Right cardiac atrium (tissue), 5 donors: ENCODE data around the gene AKAP13. TPM values are rescaled to one million over a fixed set of nuclear protein-coding genes. Genes with fewer than 3 reads are reported as not detected.
"Not testable (repeated sequence)": the region's sequence is repeated elsewhere in the genome, so short reads cannot be mapped to it uniquely, and the experiment has no call there.

Experiments used
- ATAC-seq, 2 donors: fragments of 200-7000 bp; cut with Tn5 transposase; one replicate each; pipeline versions ENCODE4 v1.8.0 to v1.9.1; 2020; ENCODE audit warnings: moderate library complexity in 2 of 2, mild to moderate bottlenecking in 1 of 2
- DNase-seq, 3 donors: peaks; one replicate each; pipeline ENCODE4 v3.0.0-alpha.2; 2020
- H3K27ac ChIP-seq: one replicate; pipeline ENCODE4 v1.5.1; 2013; ENCODE audit warnings: mild to moderate bottlenecking, low read length, control low read depth, moderate library complexity
- H3K27me3 ChIP-seq: one replicate; pipeline ENCODE4 v1.6.1; 2013; ENCODE audit not compliant: control insufficient read depth, insufficient read depth
- H3K4me1 ChIP-seq: one replicate; pipeline ENCODE4 v1.6.1; 2013; ENCODE audit warnings: low read length; ENCODE audit not compliant: control insufficient read depth, insufficient read depth
- H3K4me3 ChIP-seq: one replicate; pipeline ENCODE4 v1.5.1; 2013; ENCODE audit warnings: low read length, control low read depth
- H3K9me3 ChIP-seq: one replicate; pipeline ENCODE4 v1.6.1; 2013; ENCODE audit warnings: low read length; ENCODE audit not compliant: control insufficient read depth
- WGBS: extraction: QIAGEN DNeasy Blood & Tissue Kit; methylation state at CpG from one replicate; pipeline ENCODE4 v1.1.7; 2013; 5-methylcytosine and 5-hydroxymethylcytosine counted together
- intact Hi-C, 4 donors: fragments of 100-400 bp; cut with DNase I; formaldehyde crosslinking; loops; one replicate each; pipeline versions ENCODE4 v1.11.0 to v1.14.0; 2022 to 2023
- polyA plus RNA-seq: library from polyadenylated mRNA; stranded (reverse); fragments of 200-250 nt; gene quantifications from one replicate; pipeline ENCODE4 v1.2.3, GENCODE V29; 2013
- total RNA-seq, 4 donors: library from RNA; stranded (reverse); fragmentation: NEBNext Ultra II Directional; extraction: Animal tissue kit (Norgen Biotek cat#: 25700); gene quantifications; one replicate each; pipeline ENCODE4 v1.2.1, GENCODE V29; 2021
- donor health status: healthy with polysubstance abuse.
- donor health status: DM: no; HTN: yes; CAD: no.
- donor health status: DM: no; HTN: no; CAD: no.
- donor health status: DM: no; HTN: yes; CAD: no; lungs with severe emphysema.
- donor health status: DM: yes; HTN: yes; CAD: no.

The AKAP13 gene
- total and polyA plus RNA-seq, 5 donors = 104 to 348 (median 250) TPM

GRCh38 chr15:85657132-85657531 is 276.7 kb downstream of the AKAP13 start:
- Histone ChIP-seq H3K9me3 (no peaks in the 10 kb centered on the region), H3K4me1 (peaks cover 9% of the 10 kb centered on the region), H3K27me3 (no peaks in the 10 kb centered on the region), H3K4me3 (no peak overlapping the region), H3K27ac (no peak overlapping the region)
- no peak for ATAC-seq
- WGBS = 40% methylated on average over 1 of the region's 1 CpG
- intact Hi-C loops = no loop called here
- no peak for DNase-seq

- no peak overlapping the region for H3K27ac ChIP-seq
- ATAC-seq (no peak), DNase-seq (no peak)
- 84% methylated on average over 3 of the region's 3 CpGs for WGBS
- intact Hi-C loops = no loop called here
- no peak overlapping the region for H3K4me3 ChIP-seq
- peaks cover 5% of the 10 kb centered on the region for H3K4me1 ChIP-seq
- no peaks in the 10 kb centered on the region for H3K9me3 ChIP-seq
- H3K27me3 ChIP-seq = no peaks in the 10 kb centered on the region
These were observed 278.4 kb downstream of the AKAP13 start for GRCh38 chr15:85658816-85659215.

GRCh38 chr15:85661859-85662258 is 281.5 kb downstream of the AKAP13 start:
- Histone ChIP-seq H3K4me3 (no peak overlapping the region), H3K9me3 (no peaks in the 10 kb centered on the region), H3K27me3 (no peaks in the 10 kb centered on the region), H3K4me1 (peaks cover 1% of the 10 kb centered on the region), H3K27ac (no peak overlapping the region)
- DNase-seq (no peak), ATAC-seq (peak in 1 of 2 donors; percentile 31)
- WGBS = 89% methylated on average over 3 of the region's 3 CpGs
- intact Hi-C loops = no loop called here

- ATAC-seq, H3K4me3 ChIP-seq, H3K4me1 ChIP-seq, DNase-seq, H3K27ac ChIP-seq, intact Hi-C loops, H3K27me3 ChIP-seq, H3K9me3 ChIP-seq: not testable (repeated sequence)
- 89% methylated on average over 6 of the region's 6 CpGs for WGBS
These were observed 285.3 kb downstream of the AKAP13 start for GRCh38 chr15:85665677-85666076.

DNA sequence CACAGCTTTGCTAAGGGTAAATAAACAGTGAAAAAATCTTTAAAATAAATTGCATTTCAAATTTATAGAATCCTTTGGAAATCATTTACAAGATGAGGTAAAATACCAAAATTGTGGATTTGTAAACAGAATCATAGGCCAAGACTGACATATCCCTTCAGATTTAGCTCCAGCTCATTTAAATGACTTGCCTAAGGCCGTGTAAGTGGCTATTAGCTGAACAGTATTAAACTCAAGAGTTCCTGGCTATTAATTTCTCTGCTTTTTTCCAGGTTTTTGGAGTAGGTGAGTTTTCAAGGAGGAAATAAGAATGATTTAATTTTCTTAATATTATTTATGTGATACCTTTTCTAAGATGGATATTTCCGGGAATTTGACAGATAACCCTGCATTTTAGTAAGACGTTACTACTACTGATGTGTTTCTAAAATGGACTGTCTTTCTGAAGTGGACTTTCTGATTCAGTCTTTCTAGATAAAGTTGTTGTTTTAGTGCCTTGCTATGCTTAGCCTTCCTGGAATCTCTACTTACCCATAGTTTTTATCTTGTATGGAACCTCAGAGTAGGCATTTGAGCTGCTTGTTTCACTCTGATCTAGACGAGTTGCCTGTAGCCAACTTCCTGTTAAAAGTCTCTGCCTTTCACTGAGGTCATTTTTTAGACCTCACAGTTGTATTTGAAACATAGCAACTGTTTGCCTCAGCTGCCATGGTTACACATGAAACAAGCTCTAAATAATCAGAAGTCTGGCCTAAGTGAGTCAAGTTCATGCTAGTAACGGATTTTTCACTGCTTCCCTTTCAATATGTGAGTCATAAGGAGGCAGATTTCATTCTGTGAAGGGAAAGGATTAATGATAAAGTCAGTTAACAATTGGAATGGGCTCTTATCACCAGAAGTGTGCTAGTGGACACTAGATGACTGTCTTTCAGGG is 287.4 kb downstream of the AKAP13 start:
- Histone ChIP-seq H3K4me1 (peaks cover 6% of the 10 kb centered on the region), H3K27ac (peak overlapping the region; percentile 80)
- WGBS = 11% methylated on average over 5 of the region's 5 CpGs

DNA sequence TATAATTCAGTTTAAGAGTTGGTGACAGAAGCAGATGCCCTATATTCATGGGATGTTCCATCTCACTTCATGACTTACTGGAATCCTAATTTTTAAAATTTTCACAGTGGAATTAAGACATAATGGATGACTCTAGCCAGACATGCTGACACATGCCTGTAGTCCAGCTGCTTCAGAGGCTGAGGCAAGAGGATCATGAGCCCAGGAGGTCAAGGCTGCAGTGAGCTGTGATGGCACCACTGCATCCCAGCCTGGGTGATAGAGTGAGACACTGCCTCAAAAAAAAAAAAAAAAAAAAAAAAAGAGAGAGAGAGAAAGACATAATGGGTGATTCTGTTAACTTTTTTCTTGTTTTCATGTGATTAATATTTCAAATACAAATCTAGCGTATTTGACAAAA is 290.8 kb downstream of the AKAP13 start:
- WGBS = 67% methylated on average over 1 of the region's 1 CpG
- Histone ChIP-seq H3K4me1 (peaks cover 9% of the 10 kb centered on the region), H3K9me3 (no peaks in the 10 kb centered on the region), H3K27me3 (no peaks in the 10 kb centered on the region), H3K4me3 (no peak overlapping the region), H3K27ac (no peak overlapping the region)
- ATAC-seq (peak; percentile 15 to 26), DNase-seq (peak in 1 of 3 donors; percentile 44)
- intact Hi-C loops = no loop called here

More for the DNA sequence above, 287.4 kb downstream of the AKAP13 start:
- DNase-seq (peak in 2 of 3 donors; percentile 36 to 40), ATAC-seq (peak; percentile 92 to 96)
- intact Hi-C loops = no loop called here
- H3K4me3 ChIP-seq = no peak overlapping the region
- H3K9me3 ChIP-seq = no peaks in the 10 kb centered on the region
- no peaks in the 10 kb centered on the region for H3K27me3 ChIP-seq

GRCh38 chr15:85672332-85673084 is 292.1 kb downstream of the AKAP13 start:
- Histone ChIP-seq H3K4me1 (peaks cover 11% of the 10 kb centered on the region), H3K27ac (no peak overlapping the region), H3K9me3 (no peaks in the 10 kb centered on the region), H3K27me3 (no peaks in the 10 kb centered on the region), H3K4me3 (no peak overlapping the region)
- ATAC-seq (no peak), DNase-seq (no peak)
- 63% methylated on average over 1 of the region's 1 CpG for WGBS
- intact Hi-C loops = no loop called here

- 49% methylated on average over 5 of the region's 5 CpGs for WGBS
- intact Hi-C loops = no loop called here
These were observed 292.9 kb downstream of the AKAP13 start for GRCh38 chr15:85673326-85673725.

GRCh38 chr15:85676342-85677098 is 296.1 kb downstream of the AKAP13 start:
- Histone ChIP-seq H3K9me3 (no peaks in the 10 kb centered on the region), H3K4me1 (peaks cover 6% of the 10 kb centered on the region), H3K27me3 (no peaks in the 10 kb centered on the region), H3K27ac (no peak overlapping the region), H3K4me3 (no peak overlapping the region)
- WGBS = 88% methylated on average over 9 of the region's 9 CpGs
- intact Hi-C loops = no loop called here
- no peak for ATAC-seq
- DNase-seq = no peak

More at GRCh38 chr15:85673326-85673725, 292.9 kb downstream of the AKAP13 start:
- H3K4me3 ChIP-seq = no peak overlapping the region
- H3K9me3 ChIP-seq = no peaks in the 10 kb centered on the region
- peaks cover 9% of the 10 kb centered on the region for H3K4me1 ChIP-seq
- DNase-seq (no peak), ATAC-seq (peak in 1 of 2 donors; percentile 22)
- H3K27ac ChIP-seq = peak overlapping the region; percentile 67
- H3K27me3 ChIP-seq = no peaks in the 10 kb centered on the region

GRCh38 chr15:85679231-85679630 is 298.8 kb downstream of the AKAP13 start:
- intact Hi-C loops = no loop called here
- H3K9me3 ChIP-seq = no peaks in the 10 kb centered on the region
- no peak overlapping the region for H3K27ac ChIP-seq
- ATAC-seq (no peak), DNase-seq (no peak)
- H3K4me3 ChIP-seq = no peak overlapping the region
- WGBS = 82% methylated on average over 4 of the region's 4 CpGs
- peaks cover 3% of the 10 kb centered on the region for H3K4me1 ChIP-seq
- H3K27me3 ChIP-seq = no peaks in the 10 kb centered on the region
